SHP77 treated with DMSO at 0.1 percent for 48 hours (cell line): Measurements from ENCODE around the gene LGI1.
"Not testable (repeated sequence)": the region's sequence is repeated elsewhere in the genome, so short reads cannot be mapped to it uniquely, and the experiment has no call there.

Experiments used
- DNase-seq: peaks from one replicate; lab custom pipeline; 2025; lab: John Stamatoyannopoulos, UW

Gene LGI1

DNA sequence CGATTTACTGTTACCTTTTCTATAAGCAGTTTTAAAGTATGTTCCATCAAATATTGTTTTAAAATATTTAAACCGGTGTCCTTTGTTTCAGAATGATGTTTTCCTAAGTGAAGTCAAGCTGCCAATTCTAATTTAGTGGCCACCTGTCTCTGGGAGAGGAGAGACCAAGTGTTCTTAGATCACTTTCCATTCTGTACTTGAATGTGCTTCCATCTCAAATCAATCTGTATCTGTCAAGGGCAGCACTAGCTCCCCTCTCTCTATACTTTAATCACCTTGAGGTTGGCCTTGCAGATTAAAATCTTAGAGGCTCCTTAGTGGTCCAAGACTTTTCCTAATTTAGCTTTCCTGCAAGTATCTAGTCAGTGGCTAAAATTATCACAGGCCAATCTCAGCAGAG is 49.6 kb downstream of the LGI1 start:
- no peak for DNase-seq

DNA sequence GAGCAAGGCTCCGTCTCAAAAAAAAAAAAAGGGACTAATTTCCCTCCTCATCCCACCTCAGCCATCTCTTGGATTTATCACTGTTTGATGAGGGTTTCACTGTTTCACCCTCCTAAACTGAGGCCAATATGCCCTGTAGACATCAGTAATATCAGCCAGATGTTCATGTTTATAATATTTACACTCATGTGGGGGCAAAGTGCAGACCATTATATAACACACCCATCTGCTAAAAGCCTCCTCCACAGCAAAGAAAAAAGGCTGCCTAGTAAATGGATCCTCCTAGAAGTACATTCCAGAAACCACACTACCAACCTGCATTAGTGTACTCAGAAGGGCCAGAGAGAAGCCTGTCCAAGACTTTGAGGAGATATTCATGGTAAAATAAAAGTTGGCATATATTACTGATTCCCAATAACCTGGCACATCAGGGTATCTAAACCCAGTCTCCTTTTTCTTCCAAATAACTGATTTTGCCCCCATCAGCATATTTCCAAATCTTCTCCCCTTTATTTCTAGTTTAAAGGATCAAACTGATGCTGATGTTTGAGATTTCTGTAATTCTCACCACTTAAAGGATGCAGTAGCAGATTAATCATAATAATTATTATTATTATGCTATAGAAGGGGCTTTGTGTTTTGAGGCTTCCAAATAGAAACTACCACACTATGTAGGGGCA is 55.1 kb downstream of the LGI1 start:
- DNase-seq = no peak

GRCh38 chr10:93813507-93814465 is 56.0 kb downstream of the LGI1 start:
- peak; percentile 47 for DNase-seq

- DNase-seq = no peak
These were observed 57.8 kb downstream of the LGI1 start for GRCh38 chr10:93815304-93816096.

- DNase-seq = peak; percentile 26
These were observed 58.5 kb downstream of the LGI1 start for GRCh38 chr10:93816123-93816747.

DNA sequence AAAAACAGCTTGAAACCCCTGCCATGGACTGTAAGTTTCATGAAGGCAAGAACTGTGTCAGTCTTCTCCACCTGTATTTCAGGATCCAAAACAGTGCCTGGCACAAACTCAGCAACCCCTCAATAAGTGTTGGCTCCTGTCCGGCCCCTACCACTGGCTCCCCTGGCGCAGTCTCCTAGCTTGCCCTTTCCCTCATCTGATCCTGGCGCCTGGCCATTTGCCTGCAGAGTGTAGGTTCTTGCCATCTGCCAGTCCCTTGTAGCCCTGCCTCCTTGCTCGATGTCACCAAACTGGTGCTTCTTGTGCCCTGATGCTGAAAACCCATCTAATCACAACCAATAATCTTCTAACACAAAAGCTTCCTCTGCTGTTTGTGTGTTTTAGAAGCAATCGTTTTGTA is 60.4 kb downstream of the LGI1 start:
- DNase-seq = no peak

- DNase-seq = no peak
These were observed 61.8 kb downstream of the LGI1 start for GRCh38 chr10:93819520-93819919.

- DNase-seq = no peak
These were observed 62.7 kb downstream of the LGI1 start for GRCh38 chr10:93820434-93820833.

- no peak for DNase-seq
These were observed 63.5 kb downstream of the LGI1 start for GRCh38 chr10:93821051-93821772.

DNA sequence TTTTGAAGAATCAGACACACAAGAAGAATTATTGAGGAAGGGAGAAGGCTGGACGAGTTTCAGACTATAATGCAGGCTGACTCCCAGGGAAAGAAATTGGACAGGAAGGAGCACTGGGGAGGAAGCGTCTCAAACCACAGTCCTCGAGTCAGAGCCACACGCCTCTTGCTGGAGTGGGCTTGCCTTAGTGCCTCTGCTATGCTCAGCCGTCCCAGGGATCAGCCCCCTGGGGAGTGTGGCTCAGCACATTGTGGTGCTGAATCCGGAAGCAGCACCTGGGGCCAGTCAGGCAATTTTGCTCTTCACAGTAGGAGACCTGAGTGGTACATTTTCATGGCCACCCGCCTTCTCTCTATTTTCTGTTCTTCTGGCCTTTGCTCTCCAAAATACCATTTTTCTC is 68.6 kb downstream of the LGI1 start:
- no peak for DNase-seq

- no peak for DNase-seq
These were observed 69.5 kb downstream of the LGI1 start for GRCh38 chr10:93827056-93827804.

- not testable (repeated sequence) for DNase-seq
These were observed 73.3 kb downstream of the LGI1 start for GRCh38 chr10:93831065-93831464.

DNA sequence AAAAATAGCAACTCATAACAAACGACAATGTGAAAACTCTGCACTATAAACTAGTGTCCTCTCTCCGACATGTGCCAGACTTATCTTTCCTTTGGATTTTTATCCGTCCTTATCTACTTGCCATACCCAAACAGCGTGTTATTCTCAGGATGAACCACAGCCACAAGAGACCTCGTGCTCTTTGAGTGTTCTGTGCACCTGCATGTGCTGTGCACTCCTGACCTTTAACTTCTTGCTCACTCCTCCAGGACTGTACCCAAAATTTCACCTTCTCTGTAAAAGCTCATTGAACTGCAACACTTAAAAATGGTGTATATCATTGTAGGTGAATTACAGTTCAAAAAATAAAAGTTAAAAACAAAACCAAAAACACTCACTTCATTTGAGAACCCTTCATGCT is 78.0 kb downstream of the LGI1 start:
- no peak for DNase-seq

GRCh38 chr10:93837822-93838221 is 80.1 kb downstream of the LGI1 start:
- no peak for DNase-seq

GRCh38 chr10:93838278-93838677 is 80.5 kb downstream of the LGI1 start:
- no peak for DNase-seq

- DNase-seq = no peak
These were observed 84.2 kb downstream of the LGI1 start for GRCh38 chr10:93841961-93842360.

DNA sequence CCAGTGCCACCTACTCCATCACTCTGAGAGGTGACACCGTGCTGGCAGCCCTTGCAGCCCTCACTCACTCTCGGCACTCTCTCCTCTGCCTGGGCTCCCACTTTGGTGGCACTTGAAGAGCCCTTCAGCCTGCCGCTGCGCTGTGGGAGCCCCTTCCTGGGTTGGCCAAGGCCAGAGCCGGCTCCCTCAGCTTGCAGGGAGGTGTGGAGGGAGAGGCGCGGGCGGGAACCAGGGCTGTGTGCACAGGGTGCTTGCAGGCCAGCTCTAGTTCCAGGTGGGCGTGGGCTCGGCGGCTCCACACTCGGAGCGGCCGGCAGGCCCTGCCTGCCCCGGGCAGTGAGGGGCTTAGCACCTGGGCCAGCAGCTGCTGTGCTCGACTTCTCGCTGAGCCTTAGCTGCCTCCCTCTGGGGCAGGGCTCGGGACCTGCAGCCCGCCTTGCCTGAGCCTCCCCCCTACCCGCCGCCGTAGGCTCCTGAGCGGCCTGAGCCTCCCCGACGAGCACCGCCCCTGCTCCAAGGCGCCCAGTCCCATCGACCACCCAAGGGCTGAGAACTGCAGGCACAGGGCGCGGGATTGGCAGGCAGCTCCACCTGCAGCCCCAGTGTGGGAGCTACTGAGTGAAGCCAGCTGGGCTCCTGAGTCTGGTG is 87.4 kb downstream of the LGI1 start:
- no peak for DNase-seq
